Nephron progenitor cell (in vitro differentiated cells): ENCODE results near the gene TRMT5.

ENCODE experiments used
- DNase-seq: peaks from one replicate; pipeline ENCODE4 v3.0.0; 2021
- H3K27ac Mint-ChIP-seq: 2 replicates; pipeline ENCODE4 v1.8.0; 2021; ENCODE audit warnings: mild to moderate bottlenecking, moderate library complexity, mixed read lengths
- H3K27me3 Mint-ChIP-seq: 2 replicates; pipeline ENCODE4 v1.8.0; 2021; ENCODE audit warnings: mild to moderate bottlenecking, low read depth, mixed read lengths; ENCODE audit not compliant: poor library complexity
- H3K36me3 Mint-ChIP-seq: 2 replicates; pipeline ENCODE4 v1.8.0; 2021; ENCODE audit warnings: low read depth, mixed read lengths
- H3K4me1 Mint-ChIP-seq: 2 replicates; pipeline ENCODE4 v1.8.0; 2021; ENCODE audit warnings: mixed read lengths
- H3K4me3 Mint-ChIP-seq: 2 replicates; pipeline ENCODE4 v1.8.0; 2021; ENCODE audit warnings: mild to moderate bottlenecking, moderate library complexity, mixed read lengths
- H3K9me3 Mint-ChIP-seq: 2 replicates; pipeline ENCODE4 v1.8.0; 2021; ENCODE audit warnings: mild to moderate bottlenecking, moderate library complexity, mixed read lengths
- TF ChIP-seq, protein P1 (sequence below): fragments of 200-600 bp; sonication (generic); IDR thresholded peaks from 2 replicates; pipeline ENCODE4 v1.5.0; 2021; ENCODE audit warnings: antibody characterized with exemption

Gene TRMT5

DNA sequence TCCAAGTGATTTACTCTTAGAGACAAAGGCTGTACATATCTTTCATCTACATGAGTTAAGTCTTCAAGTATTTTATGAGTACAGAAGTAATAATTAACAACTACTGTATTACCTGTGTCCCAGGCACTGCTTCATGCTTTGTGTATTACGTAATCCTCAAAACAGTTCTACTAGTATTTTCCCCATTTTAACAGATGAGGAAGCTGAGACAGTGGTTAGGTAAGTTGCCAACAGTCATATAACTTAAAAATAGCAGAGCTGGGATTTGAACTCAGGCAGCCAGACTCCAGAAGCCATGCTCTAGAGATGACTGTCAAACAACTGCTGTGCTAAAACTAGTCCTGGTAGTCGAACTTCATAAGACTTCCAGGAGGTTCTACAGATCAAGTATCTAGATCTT lies 10.7 kb downstream of the TRMT5 start:
- no peaks in the 10 kb centered on the region for H3K9me3 Mint-ChIP-seq

DNA sequence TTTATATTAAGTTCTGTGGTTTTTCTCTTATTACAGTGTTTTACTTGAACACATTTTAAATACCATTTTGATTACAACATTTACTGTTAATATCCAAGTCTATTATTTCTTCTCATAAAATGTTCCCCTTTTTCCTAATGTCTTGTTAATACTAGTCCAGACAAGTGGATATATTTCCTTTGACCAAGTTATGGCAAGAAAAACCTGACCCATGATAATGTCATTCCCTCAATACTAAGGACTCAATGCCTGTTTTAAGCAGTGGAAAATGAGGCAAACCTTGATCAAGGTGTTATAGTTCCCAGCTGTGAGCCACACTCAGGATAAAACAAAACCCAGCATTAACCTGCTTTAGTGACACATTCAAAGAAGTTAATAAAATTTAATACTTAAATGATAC lies 12.2 kb downstream of the TRMT5 start:
- DNase-seq, result no peak
- Mint-ChIP-seq H3K27me3 (no peaks in the 10 kb centered on the region), H3K4me3 (no peak overlapping the region), H3K36me3 (peaks cover 44% of the 10 kb centered on the region), H3K9me3 (no peaks in the 10 kb centered on the region), H3K4me1 (peaks cover 12% of the 10 kb centered on the region), H3K27ac (no peak overlapping the region)
- TF ChIP-seq, protein P1, sequence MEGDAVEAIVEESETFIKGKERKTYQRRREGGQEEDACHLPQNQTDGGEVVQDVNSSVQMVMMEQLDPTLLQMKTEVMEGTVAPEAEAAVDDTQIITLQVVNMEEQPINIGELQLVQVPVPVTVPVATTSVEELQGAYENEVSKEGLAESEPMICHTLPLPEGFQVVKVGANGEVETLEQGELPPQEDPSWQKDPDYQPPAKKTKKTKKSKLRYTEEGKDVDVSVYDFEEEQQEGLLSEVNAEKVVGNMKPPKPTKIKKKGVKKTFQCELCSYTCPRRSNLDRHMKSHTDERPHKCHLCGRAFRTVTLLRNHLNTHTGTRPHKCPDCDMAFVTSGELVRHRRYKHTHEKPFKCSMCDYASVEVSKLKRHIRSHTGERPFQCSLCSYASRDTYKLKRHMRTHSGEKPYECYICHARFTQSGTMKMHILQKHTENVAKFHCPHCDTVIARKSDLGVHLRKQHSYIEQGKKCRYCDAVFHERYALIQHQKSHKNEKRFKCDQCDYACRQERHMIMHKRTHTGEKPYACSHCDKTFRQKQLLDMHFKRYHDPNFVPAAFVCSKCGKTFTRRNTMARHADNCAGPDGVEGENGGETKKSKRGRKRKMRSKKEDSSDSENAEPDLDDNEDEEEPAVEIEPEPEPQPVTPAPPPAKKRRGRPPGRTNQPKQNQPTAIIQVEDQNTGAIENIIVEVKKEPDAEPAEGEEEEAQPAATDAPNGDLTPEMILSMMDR, result no peak

More for the DNA sequence above, 10.7 kb downstream of the TRMT5 start:
- DNase-seq, result no peak
- no peak overlapping the region for H3K27ac Mint-ChIP-seq
- peaks cover 53% of the 10 kb centered on the region for H3K36me3 Mint-ChIP-seq
- TF ChIP-seq, protein P1, result no peak
- no peaks in the 10 kb centered on the region for H3K27me3 Mint-ChIP-seq
- H3K4me3 Mint-ChIP-seq, result no peak overlapping the region
- H3K4me1 Mint-ChIP-seq, result peaks cover 5% of the 10 kb centered on the region

DNA sequence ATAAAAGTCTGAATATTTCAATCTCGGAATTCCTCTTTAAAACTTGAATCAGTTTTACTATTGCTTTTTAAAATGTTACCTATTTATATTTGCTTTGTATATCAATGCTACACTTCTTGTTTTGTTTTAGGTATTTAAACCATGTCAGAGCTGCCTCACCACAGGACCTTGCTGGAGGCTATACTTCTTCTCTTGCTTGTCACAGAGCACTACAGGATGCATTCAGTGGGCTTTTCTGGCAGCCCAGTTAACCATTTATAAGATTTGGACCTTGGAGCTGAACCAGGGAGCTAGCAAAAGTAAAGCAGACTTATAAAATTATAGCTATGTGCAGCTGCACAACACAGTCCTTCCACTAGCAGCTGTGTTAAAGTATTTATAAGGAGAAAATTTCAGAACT lies 12.8 kb downstream of the TRMT5 start:
- peaks cover 44% of the 10 kb centered on the region for H3K36me3 Mint-ChIP-seq
- no peaks in the 10 kb centered on the region for H3K9me3 Mint-ChIP-seq
- H3K4me1 Mint-ChIP-seq, result peaks cover 17% of the 10 kb centered on the region
- no peaks in the 10 kb centered on the region for H3K27me3 Mint-ChIP-seq
- H3K4me3 Mint-ChIP-seq, result no peak overlapping the region
- H3K27ac Mint-ChIP-seq, result no peak overlapping the region
- DNase-seq, result no peak
- TF ChIP-seq, protein P1, result no peak

DNA sequence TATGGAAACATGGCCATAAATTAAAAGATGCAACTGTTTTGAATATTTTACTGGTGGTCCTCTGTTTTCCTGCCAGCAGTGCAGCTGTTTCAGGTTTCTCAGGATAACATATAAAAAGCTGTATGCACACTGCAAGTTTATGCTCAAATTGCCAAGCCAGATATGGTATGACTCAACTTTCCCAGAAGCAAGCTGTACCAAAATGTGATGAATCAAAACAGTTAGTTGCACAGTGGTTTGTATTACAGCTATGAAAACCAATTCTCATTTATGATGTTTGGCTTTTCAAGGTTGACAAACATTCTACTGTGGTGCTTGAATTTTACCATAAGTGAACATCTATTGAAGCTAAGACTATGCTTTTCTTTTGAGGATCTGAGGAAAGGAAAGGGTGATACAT lies 15.5 kb downstream of the TRMT5 start:
- Mint-ChIP-seq H3K9me3 (peaks cover 8% of the 10 kb centered on the region), H3K27ac (peak overlapping the region; percentile 45), H3K4me1 (peaks cover 17% of the 10 kb centered on the region), H3K4me3 (no peak overlapping the region), H3K27me3 (no peaks in the 10 kb centered on the region), H3K36me3 (peaks cover 28% of the 10 kb centered on the region)
- TF ChIP-seq, protein P1, result no peak
- DNase-seq, result no peak

DNA sequence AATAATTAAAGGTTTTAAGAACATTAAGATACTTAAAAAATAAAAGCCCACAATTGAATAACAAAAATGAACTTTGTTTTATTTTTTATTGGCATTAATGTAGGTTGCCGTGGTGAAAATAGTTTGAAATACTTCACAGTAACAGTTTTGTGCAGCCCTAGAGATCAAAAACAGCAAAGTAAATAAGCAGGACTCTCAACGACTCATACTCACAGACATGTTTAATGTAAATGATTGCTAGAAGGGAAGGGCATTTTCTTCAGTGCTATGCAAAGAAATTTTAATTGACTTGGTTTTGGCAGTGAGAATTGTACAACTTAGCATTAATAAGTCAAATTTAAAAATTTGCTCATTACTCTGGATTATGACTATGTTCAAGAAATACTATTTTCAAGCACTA lies 16.0 kb downstream of the TRMT5 start:
- Mint-ChIP-seq H3K4me1 (peaks cover 17% of the 10 kb centered on the region), H3K36me3 (peaks cover 33% of the 10 kb centered on the region), H3K4me3 (no peak overlapping the region), H3K9me3 (peaks cover 13% of the 10 kb centered on the region), H3K27me3 (no peaks in the 10 kb centered on the region), H3K27ac (peak overlapping the region; percentile 69)
- TF ChIP-seq, protein P1, result no peak
- DNase-seq, result no peak

DNA sequence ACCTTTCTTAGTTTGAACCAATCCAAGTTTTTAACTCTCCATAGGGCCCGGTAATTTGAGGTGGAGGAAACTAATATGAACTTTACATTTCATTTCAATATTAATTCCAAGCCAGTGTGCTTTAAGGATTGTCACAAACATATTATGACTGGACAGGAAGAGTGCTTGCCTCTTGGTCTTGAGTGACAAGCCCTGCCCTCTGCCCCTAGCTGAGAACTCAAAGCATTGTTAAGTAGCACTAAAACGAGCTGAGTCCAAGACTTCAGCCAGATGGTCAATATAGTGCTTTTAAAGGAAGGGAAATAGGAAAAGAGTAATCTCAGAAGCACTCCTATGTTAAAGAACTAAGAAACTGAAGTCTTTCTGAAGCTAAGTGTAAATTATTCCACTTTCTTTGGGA lies 17.1 kb downstream of the TRMT5 start:
- Mint-ChIP-seq H3K27ac (peak overlapping the region; percentile 99), H3K36me3 (peaks cover 44% of the 10 kb centered on the region), H3K4me1 (peaks cover 17% of the 10 kb centered on the region), H3K4me3 (no peak overlapping the region), H3K9me3 (peaks cover 24% of the 10 kb centered on the region), H3K27me3 (no peaks in the 10 kb centered on the region)
- no peak for DNase-seq
- TF ChIP-seq, protein P1, result no peak
